Peyer's patch (tissue), 4 donors: ENCODE data around the gene CLIP4.

ENCODE experiments used
- POLR2A ChIP-seq, 2 donors: fragments of 450-650 bp; IDR thresholded peaks; one replicate each; pipeline ENCODE4 v1.5.1; 2017; ENCODE audit warnings: antibody characterized with exemption in 2 of 2, mild to moderate bottlenecking in 2 of 2, moderate library complexity in 2 of 2
- TF ChIP-seq, protein P1 (sequence below), 6 experiments: fragments of 450-650 bp in 4 of 6; fragments of 200-600 bp in 2 of 6; sonication (generic) in 1 of 6; IDR thresholded peaks; one replicate each; pipeline ENCODE4 v1.5.1; 2017 to 2019; ENCODE audit warnings: antibody characterized with exemption in 6 of 6, mild to moderate bottlenecking in 3 of 6, moderate library complexity in 1 of 6

- TF ChIP-seq, protein P1, sequence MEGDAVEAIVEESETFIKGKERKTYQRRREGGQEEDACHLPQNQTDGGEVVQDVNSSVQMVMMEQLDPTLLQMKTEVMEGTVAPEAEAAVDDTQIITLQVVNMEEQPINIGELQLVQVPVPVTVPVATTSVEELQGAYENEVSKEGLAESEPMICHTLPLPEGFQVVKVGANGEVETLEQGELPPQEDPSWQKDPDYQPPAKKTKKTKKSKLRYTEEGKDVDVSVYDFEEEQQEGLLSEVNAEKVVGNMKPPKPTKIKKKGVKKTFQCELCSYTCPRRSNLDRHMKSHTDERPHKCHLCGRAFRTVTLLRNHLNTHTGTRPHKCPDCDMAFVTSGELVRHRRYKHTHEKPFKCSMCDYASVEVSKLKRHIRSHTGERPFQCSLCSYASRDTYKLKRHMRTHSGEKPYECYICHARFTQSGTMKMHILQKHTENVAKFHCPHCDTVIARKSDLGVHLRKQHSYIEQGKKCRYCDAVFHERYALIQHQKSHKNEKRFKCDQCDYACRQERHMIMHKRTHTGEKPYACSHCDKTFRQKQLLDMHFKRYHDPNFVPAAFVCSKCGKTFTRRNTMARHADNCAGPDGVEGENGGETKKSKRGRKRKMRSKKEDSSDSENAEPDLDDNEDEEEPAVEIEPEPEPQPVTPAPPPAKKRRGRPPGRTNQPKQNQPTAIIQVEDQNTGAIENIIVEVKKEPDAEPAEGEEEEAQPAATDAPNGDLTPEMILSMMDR (IDR thresholded peaks at IDR 0.05) = no peak
- no peak for TF ChIP-seq POLR2A (IDR thresholded peaks at IDR 0.05)
Measured at GRCh38 chr2:29070526-29070925, 44.7 kb upstream of the CLIP4 start.
